Stimulated activated CD4-positive, alpha-beta T cell treated with anti-CD3 and anti-CD28 coated beads, Interleukin-15, amount 100 ng/mL, for 48 hours (primary cell): ENCODE measurements around the gene ADARB2.
"Not testable (repeated sequence)": the region's sequence is repeated elsewhere in the genome, so short reads cannot be mapped to it uniquely, and the experiment has no call there.

Experiments
- DNase-seq, 2 donors: peaks; one replicate each; pipeline ENCODE4 v3.0.0-alpha.2; 2020; ENCODE audit warnings: low read depth in 2 of 2

Gene ADARB2

DNA sequence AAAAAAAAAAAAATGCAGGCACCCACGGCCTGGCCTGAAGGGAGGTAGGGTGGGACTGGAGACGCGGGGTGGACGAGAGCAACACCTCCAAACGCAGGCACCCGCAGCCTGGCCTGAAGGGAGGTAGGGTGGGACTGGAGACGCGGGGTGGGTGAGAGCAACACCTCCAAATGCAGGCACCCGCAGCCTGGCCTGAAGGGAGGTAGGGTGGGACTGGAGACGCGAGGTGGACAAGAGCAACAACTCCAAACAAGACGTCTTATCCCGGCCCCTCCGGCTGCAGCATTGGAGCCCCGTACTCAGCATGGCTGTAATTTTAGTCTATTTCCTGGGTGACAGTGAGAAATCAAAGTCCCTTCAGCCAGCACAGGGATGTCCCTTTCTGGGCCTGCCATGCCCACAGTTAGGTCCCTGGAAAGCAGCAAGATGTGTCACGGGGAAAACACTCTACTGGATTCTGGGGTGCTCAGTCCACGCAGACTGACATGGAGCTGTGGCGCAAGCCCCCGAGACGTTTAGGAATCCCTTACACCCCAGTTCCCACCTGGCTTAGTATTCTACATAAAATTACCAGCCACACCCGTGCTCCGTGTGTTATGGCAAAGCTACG lies 561.3 kb downstream of the ADARB2 start:
- no peak for DNase-seq

DNA sequence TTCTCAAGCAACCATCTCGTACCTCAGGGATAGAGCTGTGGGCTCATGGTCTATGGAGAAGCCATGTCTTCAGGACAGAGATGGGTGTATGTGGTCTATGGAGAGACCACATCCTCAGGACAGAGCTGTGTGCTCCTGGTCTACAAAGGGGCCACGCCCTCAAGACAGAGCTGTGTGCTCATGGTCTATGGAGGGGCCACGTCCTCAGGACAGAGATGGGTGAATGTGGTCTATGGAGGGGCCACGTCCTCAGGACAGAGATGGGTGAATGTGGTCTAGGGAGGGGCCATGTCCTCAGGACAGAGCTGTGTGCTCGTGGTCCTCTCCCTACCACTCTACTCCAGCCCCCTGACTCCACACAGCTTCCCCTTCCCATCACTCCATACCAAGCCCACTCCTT lies 563.3 kb downstream of the ADARB2 start:
- no peak for DNase-seq

DNA sequence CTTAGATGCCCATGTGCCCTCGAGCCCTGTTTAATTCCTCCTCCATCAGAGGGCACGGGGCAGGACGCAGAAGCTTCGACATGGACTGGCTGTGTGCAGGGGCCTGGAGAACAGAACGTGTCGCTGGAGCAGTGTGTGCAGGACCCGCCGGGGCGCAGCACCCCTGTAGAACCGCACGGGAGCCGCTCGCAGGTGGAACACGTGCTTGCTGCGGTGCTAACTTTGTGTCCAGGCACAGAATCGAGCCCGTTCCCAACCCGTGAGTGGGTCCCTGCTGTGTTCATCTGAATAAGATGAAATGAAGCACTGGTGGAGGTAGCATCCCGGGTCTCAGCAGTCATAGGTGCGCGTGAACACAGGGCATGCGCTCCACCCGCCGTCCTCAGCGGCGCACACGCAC lies 564.2 kb downstream of the ADARB2 start:
- no peak for DNase-seq

DNA sequence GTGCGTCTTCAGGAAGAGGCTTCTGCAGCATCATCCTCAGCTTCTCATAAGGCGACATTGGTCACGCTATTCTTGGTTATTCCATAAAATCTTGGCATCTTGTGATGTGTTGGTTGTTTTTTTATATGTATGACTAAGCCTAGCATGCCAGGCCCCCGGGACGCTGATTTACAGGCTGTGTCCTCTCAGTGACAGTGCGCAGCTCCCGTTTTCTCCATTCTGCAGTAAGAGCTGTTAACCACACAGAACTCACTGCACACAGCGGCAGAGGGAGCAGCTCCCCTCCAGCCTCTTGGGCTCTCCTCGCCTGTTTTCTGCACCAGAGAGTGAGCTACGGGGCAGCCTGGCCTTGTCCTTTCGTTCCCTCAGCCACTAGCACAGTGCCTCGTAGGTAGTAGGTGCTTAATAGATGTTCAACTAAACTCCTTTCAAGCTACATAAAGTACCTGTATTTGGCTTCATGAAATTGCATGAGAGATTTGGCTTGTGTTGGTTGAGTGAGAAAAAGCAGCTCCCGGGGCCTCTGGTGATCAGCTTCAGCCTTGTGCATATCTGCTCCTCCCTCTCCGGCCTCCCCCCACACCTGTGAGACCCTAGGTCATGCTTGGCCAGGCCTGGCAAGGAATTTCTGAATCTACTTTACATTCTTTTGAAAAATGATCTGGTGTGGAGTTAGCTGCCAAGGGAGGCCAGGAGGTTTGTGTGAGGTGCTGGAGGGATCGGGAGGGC lies 564.9 kb downstream of the ADARB2 start:
- no peak for DNase-seq

DNA sequence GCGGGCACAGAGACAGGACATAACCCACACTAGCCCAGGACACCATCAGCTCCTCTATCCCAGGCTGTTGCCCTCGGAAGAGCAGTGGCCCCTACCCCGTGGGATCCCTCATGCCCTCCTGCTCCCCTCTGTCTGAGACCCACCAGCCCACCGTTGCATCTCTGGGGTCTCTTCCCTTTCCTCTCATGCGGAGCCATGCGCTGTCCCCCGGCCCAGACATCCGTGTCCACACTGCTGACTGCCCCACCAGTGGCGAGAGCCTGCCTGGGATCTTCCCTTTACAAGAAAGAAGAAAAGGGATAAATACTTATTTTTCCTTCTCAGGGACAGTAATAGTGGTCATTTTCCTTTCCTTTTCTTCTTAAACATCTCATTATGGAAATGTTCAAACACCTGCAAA lies 565.7 kb downstream of the ADARB2 start:
- no peak for DNase-seq

DNA sequence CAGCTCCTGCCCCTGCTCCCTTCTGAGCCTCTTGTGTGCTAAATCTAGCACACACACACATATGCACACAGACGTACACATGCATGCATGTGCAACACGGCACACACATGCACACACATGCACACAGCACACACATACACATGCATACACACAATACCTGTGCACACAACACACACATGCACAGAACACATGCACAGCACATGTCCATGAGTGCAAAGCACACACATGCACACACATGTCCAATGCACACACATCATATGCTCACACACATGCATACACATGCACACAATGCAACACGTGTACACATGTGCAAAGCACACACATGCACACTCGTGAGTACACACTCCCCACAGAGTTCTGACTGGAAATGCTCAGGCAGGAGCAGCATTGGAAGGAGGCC lies 566.1 kb downstream of the ADARB2 start:
- DNase-seq: no peak

DNA sequence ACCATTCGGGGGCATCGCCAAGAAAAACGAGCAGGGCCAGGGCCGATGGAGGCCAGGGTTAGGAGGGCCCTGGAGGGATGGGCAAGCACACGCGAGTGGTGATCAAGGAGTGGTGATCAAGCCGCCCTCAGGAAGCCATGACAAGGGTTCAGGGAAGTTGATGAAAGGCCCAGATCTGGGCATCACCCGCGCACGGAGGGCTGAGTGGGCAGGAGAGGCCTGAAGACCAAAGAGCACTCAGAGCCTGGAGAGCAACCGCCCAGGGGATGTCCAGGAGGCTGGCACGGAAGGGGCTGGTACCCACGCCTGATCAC lies 566.5 kb downstream of the ADARB2 start:
- no peak for DNase-seq

DNA sequence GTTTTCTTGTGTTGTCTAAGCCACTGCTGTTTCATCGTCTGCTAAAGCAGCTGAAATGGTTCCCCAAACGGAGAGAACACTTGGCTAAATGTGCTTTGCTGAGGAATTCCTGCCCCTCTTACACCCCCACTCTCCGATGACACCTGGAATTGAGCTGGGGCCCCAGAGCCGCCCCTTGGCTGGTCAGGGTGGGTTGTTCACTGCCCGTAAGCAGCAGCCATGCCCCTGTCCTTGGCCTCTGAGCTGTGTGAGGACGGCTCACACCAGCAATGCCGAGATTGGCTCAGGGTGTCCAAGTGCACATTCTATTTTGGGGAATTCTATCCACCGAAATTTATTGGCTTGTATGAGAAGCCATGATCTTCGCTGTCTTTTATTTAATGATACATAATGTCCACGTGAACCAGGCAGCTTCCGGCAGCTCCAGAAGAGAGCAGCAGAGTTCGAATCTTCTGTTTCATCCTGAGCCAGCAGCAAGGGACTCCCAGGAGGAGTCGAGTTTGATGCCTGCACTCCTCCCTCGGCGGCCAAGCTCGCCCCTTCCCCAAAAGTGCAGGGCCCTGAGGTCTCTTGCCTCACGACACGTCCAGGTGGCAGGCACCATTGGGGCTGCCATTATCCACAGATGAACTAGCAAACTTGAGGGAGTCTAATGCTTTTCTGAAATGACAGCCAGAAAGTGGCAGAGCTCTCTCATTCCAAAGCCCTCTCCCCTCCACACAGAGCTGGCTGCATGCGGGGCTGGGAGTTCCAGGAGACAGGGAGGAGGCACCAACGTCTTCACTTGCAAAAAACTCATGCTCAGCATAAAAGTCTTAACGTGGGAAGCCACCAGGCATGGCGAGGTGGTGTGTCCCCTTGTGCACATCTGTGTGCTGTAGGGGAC lies 567.1 kb downstream of the ADARB2 start:
- DNase-seq: no peak

DNA sequence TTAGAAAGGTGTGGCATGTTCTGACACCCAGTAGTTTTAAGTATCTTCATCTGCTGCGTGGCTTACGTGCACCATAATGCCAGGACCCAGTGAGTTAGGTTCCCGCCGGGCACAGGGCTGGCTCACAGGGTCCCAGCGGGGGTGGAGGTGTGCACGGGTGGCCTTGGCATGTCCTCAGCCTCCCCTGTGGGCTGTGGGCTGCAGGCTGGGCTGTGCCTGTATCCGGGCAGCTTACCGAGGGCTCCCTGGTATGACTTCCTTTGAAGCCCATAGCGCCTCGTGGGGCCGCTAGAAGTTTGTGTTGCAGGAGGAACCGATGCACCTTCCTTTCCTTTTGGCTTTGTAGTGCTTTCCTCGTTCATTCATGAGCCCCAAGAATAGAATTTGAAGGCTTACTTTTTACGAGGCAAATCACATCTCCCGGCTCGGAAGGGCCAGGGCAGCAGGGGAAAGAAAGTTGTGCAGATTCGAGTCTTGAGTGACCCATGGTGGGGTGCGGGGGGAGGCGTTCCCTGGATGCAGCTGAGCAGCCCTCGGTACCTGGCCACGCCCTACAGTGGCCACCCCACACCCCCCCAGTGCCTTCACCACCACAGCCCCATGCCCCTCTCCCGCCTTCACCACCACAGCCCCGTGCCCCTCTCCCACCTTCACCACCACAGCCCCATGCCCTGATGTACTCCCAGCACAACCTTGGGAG lies 568.0 kb downstream of the ADARB2 start:
- no peak for DNase-seq

DNA sequence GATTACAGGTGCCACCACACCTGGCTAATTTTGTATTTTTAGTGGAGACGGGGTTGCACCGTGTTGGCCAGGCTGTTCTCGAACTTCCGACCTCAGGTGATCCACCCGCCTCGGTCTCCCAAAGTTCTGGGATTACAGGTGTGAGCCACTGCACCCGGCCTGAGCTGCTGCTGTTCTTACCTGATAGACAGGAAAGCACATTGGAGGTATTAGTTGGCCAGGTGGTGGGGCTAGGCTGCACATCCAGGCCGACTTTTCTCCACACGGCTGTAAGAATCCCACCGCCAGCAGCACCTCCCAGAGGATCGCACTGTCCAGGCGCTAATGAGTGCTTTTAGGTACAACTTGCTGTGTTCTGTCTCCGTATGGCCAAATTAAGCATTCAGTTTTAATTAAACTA lies 568.6 kb downstream of the ADARB2 start:
- DNase-seq: no peak

DNA sequence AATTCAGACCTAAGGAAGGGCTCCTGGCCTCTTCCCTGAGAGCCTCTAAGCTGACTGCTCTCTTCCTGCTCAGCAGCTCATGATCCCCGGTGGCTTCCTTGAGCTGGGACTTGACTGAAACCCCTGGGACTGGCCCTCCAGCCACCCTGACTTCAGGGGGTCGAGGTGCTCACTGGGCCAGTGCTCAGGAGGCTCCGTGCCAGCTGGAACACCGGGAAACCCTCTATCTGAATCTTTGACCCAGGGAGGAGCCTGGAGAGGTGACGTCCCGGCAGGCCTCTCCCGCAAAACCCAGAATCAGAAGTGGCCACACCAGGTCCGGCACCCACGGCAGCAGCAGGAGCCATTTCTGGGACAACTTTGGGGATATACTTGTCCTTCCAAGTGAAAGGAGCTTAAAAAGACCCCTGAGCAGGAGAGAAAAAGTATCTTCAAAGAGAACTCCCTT lies 570.5 kb downstream of the ADARB2 start:
- DNase-seq: no peak

DNA sequence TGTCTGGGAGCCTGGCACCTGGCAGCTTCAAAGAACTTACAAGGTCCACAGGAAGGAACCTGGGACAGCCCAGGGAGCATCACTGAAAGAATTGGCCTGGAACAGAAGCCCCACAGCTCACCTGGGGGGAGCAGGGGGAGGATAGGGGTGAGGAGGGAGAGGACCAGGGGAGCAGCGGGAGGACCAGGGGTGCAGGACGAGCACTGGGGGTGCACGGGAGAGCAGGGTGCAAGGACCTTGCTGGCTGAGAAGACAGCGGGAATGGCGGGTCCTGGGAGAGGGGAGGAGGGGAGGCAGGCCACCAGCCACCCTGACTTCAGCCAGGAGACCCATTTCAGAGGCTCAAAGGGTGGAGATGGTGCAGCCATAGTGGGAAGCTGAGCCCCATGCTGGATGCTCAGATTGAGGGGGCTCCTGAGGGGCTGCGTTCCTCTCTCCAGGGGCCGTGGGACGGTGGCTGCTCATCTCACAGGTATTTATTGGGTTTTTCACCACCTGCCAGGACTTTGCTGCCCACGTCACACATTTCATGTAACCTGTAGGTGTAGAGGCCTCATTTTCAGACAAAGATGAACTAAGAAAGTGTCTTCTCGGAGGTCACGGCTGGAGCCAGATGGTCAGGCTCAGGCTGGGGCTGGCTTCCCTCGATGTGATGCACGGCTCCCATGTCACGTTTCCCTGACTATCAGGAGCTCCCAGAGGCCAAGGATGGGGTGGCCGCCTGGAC lies 571.1 kb downstream of the ADARB2 start:
- no peak for DNase-seq

DNA sequence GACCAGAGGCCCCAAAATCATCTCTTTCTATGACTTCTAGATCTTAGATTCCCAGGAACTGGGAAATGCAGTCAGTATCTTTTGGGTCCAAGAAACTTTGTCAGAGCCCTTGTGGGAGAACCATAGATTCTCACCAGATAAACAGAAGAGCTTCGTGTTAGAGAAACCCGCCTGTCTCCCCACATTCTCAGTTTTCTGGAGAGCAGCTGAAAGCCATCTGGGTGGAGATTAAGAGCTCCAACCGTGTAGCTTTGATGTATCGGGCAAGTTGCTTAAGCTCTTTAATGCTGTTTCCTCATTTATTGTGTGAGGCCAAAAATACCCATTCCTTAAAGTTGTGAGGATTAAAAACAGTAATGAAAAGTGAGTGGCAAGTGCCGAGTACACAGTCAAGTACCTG lies 573.5 kb downstream of the ADARB2 start:
- no peak for DNase-seq

DNA sequence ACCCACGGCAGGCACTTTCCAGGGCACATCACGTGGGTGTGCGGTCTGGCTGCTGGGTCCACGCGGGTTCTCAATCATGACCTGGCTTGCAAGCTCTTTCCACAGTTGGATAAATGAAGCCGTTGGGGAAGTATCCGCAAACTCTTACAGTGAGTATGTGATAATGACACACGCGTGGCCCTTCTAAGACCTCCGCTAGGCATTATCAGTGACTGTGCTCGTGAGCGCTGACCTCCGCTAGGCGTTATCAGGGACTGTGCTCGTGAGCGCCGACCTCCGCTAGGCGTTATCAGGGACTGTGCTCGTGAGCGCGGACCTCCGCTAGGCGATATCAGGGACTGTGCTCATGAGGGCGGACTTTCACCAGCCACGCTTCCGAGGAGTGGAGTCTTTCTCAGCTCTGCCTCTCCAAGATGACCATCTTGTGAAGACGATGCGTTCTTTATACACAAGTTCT lies 574.1 kb downstream of the ADARB2 start:
- no peak for DNase-seq

DNA sequence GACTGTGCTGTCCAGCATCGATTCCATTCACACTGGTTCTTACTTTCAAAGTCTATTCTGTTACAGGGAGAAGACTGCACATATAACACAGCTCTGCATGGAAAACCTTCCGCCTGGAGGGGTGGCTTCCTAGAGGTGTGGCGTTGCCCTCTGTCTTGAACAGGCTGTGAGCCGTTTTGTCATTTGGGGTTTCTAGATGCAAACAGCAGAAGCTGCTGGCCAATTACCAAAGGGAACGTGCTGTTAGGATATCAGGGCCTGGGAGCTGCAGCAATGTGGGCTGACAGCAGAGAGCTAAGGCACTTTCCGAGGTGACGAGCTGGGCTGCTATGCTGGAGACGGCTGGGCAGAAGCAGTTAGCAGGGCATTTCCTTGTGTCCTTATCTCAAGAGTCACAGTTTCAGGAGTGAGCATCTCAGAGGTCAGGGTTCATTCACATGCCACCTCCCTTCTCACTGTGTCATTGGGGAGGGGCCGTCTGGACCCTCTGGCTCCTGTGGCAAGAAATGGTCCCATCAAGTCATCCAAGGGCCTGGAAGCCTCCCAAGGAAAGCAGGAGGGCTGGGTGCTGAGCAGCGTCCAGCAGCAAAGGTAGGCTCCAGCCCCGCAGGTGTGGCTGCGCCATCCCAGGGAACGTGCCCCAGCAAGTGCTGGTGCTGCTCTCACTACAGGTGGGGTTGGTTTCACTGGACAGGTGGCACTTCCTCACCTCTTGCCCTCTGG lies 574.7 kb downstream of the ADARB2 start:
- DNase-seq: no peak

DNA sequence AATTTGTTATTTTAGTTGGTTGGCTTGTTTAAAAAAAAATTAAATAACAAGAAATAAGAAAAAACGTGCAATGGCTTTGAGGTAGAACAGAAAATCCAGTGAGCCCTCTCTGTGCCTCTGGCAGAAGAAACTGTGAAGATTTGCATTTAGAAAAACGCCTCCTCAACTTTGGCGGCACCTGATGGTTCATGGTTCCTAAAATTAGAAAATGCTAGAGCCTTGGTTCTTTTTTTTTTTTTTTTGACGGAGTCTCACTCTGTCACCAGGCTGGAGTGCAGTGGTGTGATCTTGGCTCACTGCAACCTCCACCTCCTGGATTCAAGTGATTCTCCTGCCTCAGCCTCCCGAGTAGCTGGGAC lies 576.0 kb downstream of the ADARB2 start:
- not testable (repeated sequence) for DNase-seq

DNA sequence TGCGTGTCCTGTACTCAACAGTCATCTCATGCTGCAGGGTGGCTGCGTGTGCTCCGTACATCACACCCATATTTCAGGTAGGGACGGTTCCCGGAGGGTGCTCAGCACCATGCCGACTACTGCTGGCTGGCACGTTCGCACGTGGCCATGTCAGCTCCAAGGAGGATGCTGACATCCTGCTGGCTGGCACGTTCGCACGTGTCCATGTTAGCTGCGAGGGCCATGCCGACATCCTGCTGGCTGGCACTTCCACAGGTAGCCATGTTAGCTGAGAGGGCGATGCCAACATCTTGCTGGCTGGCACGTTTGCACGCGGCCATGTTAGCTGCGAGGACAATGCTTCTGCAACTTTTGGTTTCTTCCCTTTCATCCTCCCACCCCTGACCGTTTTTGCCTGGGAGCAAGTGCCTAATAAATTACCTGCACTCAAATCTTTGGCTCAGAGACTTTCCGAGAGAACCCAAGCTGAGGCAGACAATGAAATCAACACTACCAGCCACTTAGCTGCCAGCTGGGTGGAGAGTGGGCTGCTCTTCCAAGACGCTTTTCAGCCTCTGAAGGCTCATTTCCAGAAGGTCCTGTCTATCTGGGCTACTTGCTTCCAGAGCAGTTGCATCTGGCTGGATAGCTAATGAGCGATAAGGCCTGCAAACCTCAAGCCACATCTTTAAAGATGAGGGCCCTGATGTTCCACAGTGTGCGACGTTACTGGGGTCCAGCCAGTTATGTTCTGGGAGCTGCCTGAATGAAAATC lies 576.6 kb downstream of the ADARB2 start:
- no peak for DNase-seq

DNA sequence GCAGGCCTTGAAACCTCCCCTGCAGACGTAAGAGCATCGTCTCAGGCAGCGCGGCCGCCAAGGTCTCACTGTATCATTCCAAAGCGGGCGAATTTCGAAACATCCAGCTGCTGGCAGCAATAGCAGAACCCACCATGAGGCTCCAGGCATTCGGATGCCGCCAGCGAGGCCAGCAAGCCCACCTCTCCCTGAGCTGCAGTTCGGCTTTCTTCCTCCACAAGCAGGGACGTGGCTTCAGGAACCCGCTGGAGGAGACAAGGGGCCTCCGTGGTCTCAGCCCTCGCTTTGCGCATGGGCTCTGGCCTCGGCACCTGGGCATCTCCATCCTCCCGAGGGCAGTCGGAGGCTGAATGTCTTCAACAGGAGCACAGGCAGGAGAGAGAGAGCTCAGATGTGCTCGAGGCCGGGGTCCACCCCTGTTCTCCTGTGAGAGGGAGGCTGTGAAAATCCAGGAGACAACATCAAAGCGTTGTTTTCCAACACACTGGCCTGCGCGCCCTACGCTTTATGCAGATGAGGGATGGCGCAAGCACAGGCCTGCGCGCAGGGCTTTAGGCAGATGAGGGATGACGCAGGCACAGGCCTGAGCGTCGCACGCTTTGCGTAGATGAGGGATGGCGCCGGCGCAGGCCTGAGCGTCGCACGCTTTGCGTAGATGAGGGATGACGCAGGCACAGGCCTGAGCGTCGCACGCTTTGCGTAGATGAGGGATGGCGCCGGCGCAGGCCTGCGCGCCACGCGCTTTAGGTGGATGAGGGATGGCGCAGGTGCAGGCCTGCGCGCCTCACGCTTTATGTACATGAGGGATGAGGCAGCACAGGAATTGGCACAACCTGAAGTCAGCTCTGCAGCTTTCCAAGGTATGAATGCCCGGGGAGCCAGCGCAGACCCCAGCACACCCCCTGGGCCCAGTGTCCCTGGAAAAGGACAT lies 577.9 kb downstream of the ADARB2 start:
- no peak for DNase-seq

DNA sequence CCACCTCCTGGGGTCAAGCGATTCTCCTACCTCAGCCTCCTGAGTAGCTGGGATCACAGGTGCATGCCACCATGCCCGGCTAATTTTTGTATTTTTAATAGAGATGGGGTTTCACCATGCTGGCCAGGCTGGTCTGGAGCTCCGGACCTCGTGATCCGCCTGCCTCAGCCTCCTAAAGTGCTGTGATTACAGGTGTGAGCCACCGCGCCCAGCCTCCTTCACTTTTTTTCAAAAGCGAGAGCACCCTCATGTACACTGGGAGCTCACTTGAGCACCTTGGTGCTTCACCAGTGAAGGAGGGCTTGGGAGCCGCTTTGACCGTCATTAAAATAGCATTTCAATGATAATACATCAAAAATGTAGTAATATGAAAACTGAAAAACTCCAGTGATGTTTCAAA lies 578.8 kb downstream of the ADARB2 start:
- not testable (repeated sequence) for DNase-seq
